HepG2 (cell line): ENCODE results near the gene IGDCC3. TPM values are rescaled to one million over a fixed set of nuclear protein-coding genes. Genes with fewer than 3 reads are reported as not detected.

ENCODE experiments used
- ATAC-seq: fragments of 200-7000 bp; cut with Tn5 transposase; 3 replicates; pipeline ENCODE4 v1.9.1; 2020; ENCODE audit warnings: mild to moderate bottlenecking, moderate library complexity
- BruUV-seq: library from RNA; stranded (reverse); fragments of 400-500 nt; replicated peaks from 2 replicates; lab custom pipeline; 2021; lab: Mats Ljungman, UMichigan
- CTCF ChIA-PET: fragments of 300-600 bp; formaldehyde crosslinking; extraction: SDS; loops from one replicate; lab custom pipeline; 2021; ENCODE audit warnings: low total read pairs, inconsistent platforms, low intra/inter-chr PET ratio; lab: Yijun Ruan, JAX
- POLR2A ChIA-PET: fragments of 350-600 bp; sonication (Branson Sonifier 250); formaldehyde crosslinking; loops from one replicate; lab custom pipeline; 2020; ENCODE audit warnings: antibody characterized with exemption, inconsistent platforms; lab: Yijun Ruan, JAX
- DNase-seq: peaks from one replicate; pipeline ENCODE4 v3.0.0-alpha.2; 2015; ENCODE audit warnings: low spot score
- FAIRE-seq: peaks from 3 replicates; lab custom pipeline; 2011; peaks lifted over from hg19 to GRCh38; lab: Jason Lieb, UNC
- H2AFZ ChIP-seq: one replicate; pipeline ENCODE4 v1.6.1; 2011; ENCODE audit warnings: low read length, inconsistent platforms
- H3K27ac ChIP-seq: fragments of 300-600 bp; 3 replicates; pipeline ENCODE4 v1.8.0; 2011; ENCODE audit warnings: mixed run types, mild to moderate bottlenecking, mixed read lengths, low read length, inconsistent platforms; ENCODE audit not compliant: insufficient read depth; ENCODE audit errors: extremely low read length
- H3K27me3 ChIP-seq, 2 experiments: fragments of 200-600 bp in 1 of 2; 2 replicates in 1 of 2; 3 replicates in 1 of 2; pipeline versions ENCODE4 v1.6.0 to v1.8.0; 2011; ENCODE audit warnings: low read length in 2 of 2, mild to moderate bottlenecking in 2 of 2, moderate library complexity in 2 of 2, inconsistent platforms in 1 of 2; ENCODE audit not compliant: insufficient read depth in 2 of 2, control insufficient read depth in 1 of 2
- H3K36me3 ChIP-seq, 2 experiments: fragments of 200-600 bp in 1 of 2; replicated peaks in 1 of 2; 2 replicates in 1 of 2; 3 replicates in 1 of 2; pipeline versions ENCODE4 v1.5.1 to v1.8.0; 2011; ENCODE audit warnings: low read length in 2 of 2, inconsistent platforms in 1 of 2; ENCODE audit not compliant: insufficient read depth in 2 of 2, control insufficient read depth in 1 of 2
- H3K4me1 ChIP-seq: 2 replicates; pipeline ENCODE4 v1.5.1; 2012; ENCODE audit warnings: low read length, inconsistent platforms; ENCODE audit not compliant: insufficient read depth
- H3K4me2 ChIP-seq: 2 replicates; pipeline ENCODE4 v1.6.0; 2011; ENCODE audit warnings: low read depth, low read length, inconsistent platforms
- H3K4me3 ChIP-seq, 3 experiments: fragments of 200-600 bp in 1 of 3; sonication (generic), shearing (Covaris generic) in 1 of 3; replicated peaks in 1 of 3; 2 replicates each; pipeline ENCODE4 v1.5.1; 2011 to 2016; ENCODE audit warnings: low read length in 3 of 3, inconsistent platforms in 2 of 3, low read depth in 2 of 3, mild to moderate bottlenecking in 2 of 3, control low read depth in 1 of 3, mixed read lengths in 1 of 3; ENCODE audit not compliant: insufficient read depth in 1 of 3
- H3K79me2 ChIP-seq: one replicate; pipeline ENCODE4 v1.6.1; 2011; ENCODE audit warnings: low read length, inconsistent platforms; ENCODE audit not compliant: insufficient read depth
- H3K9ac ChIP-seq: 2 replicates; pipeline ENCODE4 v1.6.0; 2011; ENCODE audit warnings: mild to moderate bottlenecking, low read depth, low read length, inconsistent platforms; ENCODE audit not compliant: insufficient read depth
- H3K9me3 ChIP-seq: 2 replicates; pipeline ENCODE4 v1.5.1; 2012; ENCODE audit warnings: mild to moderate bottlenecking, low read length
- H4K20me1 ChIP-seq: 2 replicates; pipeline ENCODE4 v1.6.0; 2011; ENCODE audit warnings: inconsistent platforms, mild to moderate bottlenecking, low read length, moderate library complexity; ENCODE audit not compliant: insufficient read depth
- HDAC6 ChIP-seq: fragments of 200-600 bp; sonication (generic); IDR thresholded peaks from 2 replicates; pipeline ENCODE4 v1.7.0; 2017; ENCODE audit warnings: mild to moderate bottlenecking, antibody characterized with exemption, low read length, low read depth
- HNRNPLL ChIP-seq: fragments of 200-400 bp; formaldehyde crosslinking; IDR thresholded peaks from 2 replicates; pipeline ENCODE4 v1.6.1; 2017; ENCODE audit warnings: mild to moderate bottlenecking, low read depth, low read length; ENCODE audit not compliant: poor library complexity, severe bottlenecking
- IRF2 ChIP-seq: IDR thresholded peaks from 2 replicates; pipeline ENCODE4 v1.6.1; 2018; ENCODE audit warnings: missing genetic modification reagents, missing compliant biosample characterization
- PAXIP1 ChIP-seq: sonication (generic); formaldehyde crosslinking; conservative IDR thresholded peaks from 2 replicates; pipeline ENCODE4 v1.4.0; 2020; ENCODE audit warnings: mild to moderate bottlenecking, missing genetic modification reagents, moderate library complexity
- PHF20 ChIP-seq: sonication (generic); formaldehyde crosslinking; IDR thresholded peaks from 2 replicates; pipeline ENCODE4 v1.5.0; 2020; ENCODE audit warnings: mild to moderate bottlenecking, missing genetic modification reagents
- PRDM10 ChIP-seq: sonication (generic); formaldehyde crosslinking; IDR thresholded peaks from 2 replicates; pipeline ENCODE4 v1.4.0; 2020; ENCODE audit warnings: low read depth, missing genetic modification reagents
- SIN3B ChIP-seq: fragments of 150-350 bp; IDR thresholded peaks from 2 replicates; pipeline ENCODE4 v1.6.1; 2014; ENCODE audit warnings: low read length
- TERF1 ChIP-seq: sonication (generic); formaldehyde crosslinking; IDR thresholded peaks from 2 replicates; pipeline ENCODE4 v1.8.0; 2022; ENCODE audit warnings: mild to moderate bottlenecking, missing genetic modification reagents, moderate library complexity
- TMF1 ChIP-seq: sonication (generic); formaldehyde crosslinking; IDR thresholded peaks from 2 replicates; pipeline ENCODE4 v1.8.1; 2022; ENCODE audit warnings: low read depth, missing genetic modification reagents
- ZFP91 ChIP-seq: sonication (generic); formaldehyde crosslinking; IDR thresholded peaks from 2 replicates; pipeline ENCODE4 v1.9.0; 2022; ENCODE audit warnings: missing genetic modification reagents, mild to moderate bottlenecking, borderline replicate concordance
- ZNF251 ChIP-seq: sonication (generic); formaldehyde crosslinking; IDR thresholded peaks from 2 replicates; pipeline ENCODE4 v1.9.0; 2021; ENCODE audit warnings: mild to moderate bottlenecking, missing genetic modification reagents
- ZNF557 ChIP-seq: sonication (generic); formaldehyde crosslinking; IDR thresholded peaks from 2 replicates; pipeline ENCODE4 v1.4.0; 2020; ENCODE audit warnings: missing genetic modification reagents
- ZNF704 ChIP-seq: sonication (generic); formaldehyde crosslinking; IDR thresholded peaks from 2 replicates; pipeline ENCODE4 v1.8.1; 2023; ENCODE audit warnings: mild to moderate bottlenecking, inconsistent platforms, moderate library complexity, missing genetic modification reagents, borderline replicate concordance
- WGBS: methylation state at CpG from one replicate; pipeline ENCODE4 v1.1.6; 2017; ENCODE audit warnings: low lambda C conversion rate; 5-methylcytosine and 5-hydroxymethylcytosine counted together
- in situ Hi-C: cut with HindIII; loops from 2 replicates; pipeline ENCODE4 v1.10.0; 2017; ENCODE audit warnings: low pct_unique_long_range_greater_than_20kb; ENCODE audit not compliant: extremely low pct_ligation_motif_present
- intact Hi-C: fragments of 100-400 bp; cut with micrococcal nuclease; formaldehyde crosslinking; loops from one replicate; pipeline ENCODE4 v1.10.0; 2022; ENCODE audit not compliant: unreplicated experiment
- polyA plus RNA-seq, 8 experiments: library from polyadenylated mRNA; depleted of rRNA in 3 of 8; stranded (reverse) in 7 of 8; unstranded in 1 of 8; fragments of >200 nt; fragmentation: Illumina TruSeq in 4 of 8; extraction: Trizol in 4 of 8; gene quantifications; 2 replicates each; pipeline versions ENCODE4 v1.2.1 to v1.2.3, GENCODE V29; 2011 to 2016; ENCODE audit warnings: low read depth in 4 of 8, missing spikeins in 1 of 8, mixed read lengths in 1 of 8; ENCODE audit not compliant: insufficient read depth in 1 of 8
- total RNA-seq, 5 experiments: library from RNA; depleted of rRNA; stranded (reverse); fragments of >200 nt; fragmentation: Illumina TruSeq; extraction: Trizol; gene quantifications; 2 replicates each; pipeline ENCODE4 v1.2.3, GENCODE V29; 2016; ENCODE audit warnings: low read depth in 1 of 5

IGDCC3 gene
- total and polyA plus RNA-seq, 2 of the 13 experiments (the other 11 are each of a cell fraction or from before 2014, with no cell fraction given), result 30.1 to 51.8 TPM

GRCh38 chr15:65424683-65425082 lies 46.9 kb upstream of the IGDCC3 start:
- Histone ChIP-seq H3K4me3 (no peak overlapping the region), H3K4me1 (peaks cover 38% of the 10 kb centered on the region), H3K9ac (no peak overlapping the region), H3K79me2 (no peaks in the 10 kb centered on the region), H3K4me2 (no peak overlapping the region), H3K9me3 (no peaks in the 10 kb centered on the region), H3K36me3 (no peaks in the 10 kb centered on the region), H3K27ac (no peak overlapping the region), H4K20me1 (no peaks in the 10 kb centered on the region), H3K27me3 (peaks cover 9 to 41% of the 10 kb centered on the region in 2 experiments; a peak in 4 of 5 replicates), H2AFZ (no peak overlapping the region)
- FAIRE-seq, result no peak
- 4% methylated on average over 5 of the region's 5 CpGs for WGBS
- no TSS peak for BruUV-seq
- in situ Hi-C loops (no loop called here), intact Hi-C loops (no loop called here)
- CTCF ChIA-PET, result no interaction called here
- no peak for ATAC-seq
- POLR2A ChIA-PET, result no interaction called here
- DNase-seq, result no peak
- TF ChIP-seq ZNF557, result no peak
- no peak for TF ChIP-seq ZFP91 (CRISPR knock-in tag)
- no peak for TF ChIP-seq HNRNPLL
- no peak for TF ChIP-seq PRDM10 (CRISPR knock-in tag)
- TF ChIP-seq ZNF704 (CRISPR knock-in tag), result no peak
- TF ChIP-seq PAXIP1 (CRISPR knock-in tag), result no peak
- no peak for TF ChIP-seq PHF20 (CRISPR knock-in tag)
- no peak for TF ChIP-seq TERF1 (CRISPR knock-in tag)
- no peak for TF ChIP-seq ZNF251 (CRISPR knock-in tag)
- TF ChIP-seq IRF2 (CRISPR knock-in tag), result no peak
- no peak for TF ChIP-seq HDAC6
- no peak for TF ChIP-seq SIN3B
- no peak for TF ChIP-seq TMF1 (CRISPR knock-in tag)
